HG03575 (cell line): ENCODE results near the gene SCLY.
"Not testable (repeated sequence)": the region's sequence is repeated elsewhere in the genome, so short reads cannot be mapped to it uniquely, and the experiment has no call there.

Experiments used
- ATAC-seq: cut with Tn5 transposase; IDR thresholded peaks from one replicate; pipeline ENCODE4 v1.9.1; 2021; ENCODE audit not compliant: unreplicated experiment, insufficient number of reproducible peaks, low FRiP score; ENCODE audit errors: extremely low read depth

Gene SCLY

DNA sequence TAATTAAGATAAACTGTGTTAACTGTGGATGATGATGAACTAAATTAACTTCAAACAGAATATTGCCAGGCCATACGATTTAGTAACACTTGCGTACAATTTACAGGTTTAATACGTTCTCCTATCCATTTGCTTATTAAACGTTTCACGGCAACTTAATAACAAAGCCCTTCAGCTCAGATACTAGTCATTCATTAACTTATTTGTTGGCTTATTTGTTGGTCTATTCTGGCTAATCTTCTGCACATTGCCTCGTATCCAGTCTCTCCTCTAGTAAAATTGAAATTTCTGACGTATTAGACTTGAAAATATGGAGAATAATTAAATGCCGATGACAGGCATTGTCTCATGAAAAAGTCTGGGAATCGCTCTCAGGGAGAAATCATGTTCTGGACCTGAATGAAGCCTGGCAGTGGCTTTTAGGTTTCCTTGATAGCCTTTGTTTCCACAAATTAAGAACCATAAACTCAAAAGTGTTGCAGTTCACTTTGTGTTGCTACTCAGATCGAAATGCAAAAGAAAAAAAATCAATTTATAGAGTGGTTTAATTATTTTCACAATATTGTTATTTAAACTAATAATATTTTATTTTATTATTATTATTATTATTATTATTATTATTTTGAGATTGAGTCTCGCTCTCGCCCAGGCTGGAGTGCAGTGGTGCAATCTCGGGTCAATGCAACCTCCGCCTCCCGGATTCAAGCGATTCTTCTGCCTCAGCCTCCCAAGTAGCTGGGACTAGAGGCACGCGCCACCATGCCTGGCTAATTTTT is 4.5 kb downstream of the SCLY start:
- ATAC-seq, result no peak

- ATAC-seq, result no peak
These were observed 5.4 kb downstream of the SCLY start for GRCh38 chr2:238066218-238066617.

DNA sequence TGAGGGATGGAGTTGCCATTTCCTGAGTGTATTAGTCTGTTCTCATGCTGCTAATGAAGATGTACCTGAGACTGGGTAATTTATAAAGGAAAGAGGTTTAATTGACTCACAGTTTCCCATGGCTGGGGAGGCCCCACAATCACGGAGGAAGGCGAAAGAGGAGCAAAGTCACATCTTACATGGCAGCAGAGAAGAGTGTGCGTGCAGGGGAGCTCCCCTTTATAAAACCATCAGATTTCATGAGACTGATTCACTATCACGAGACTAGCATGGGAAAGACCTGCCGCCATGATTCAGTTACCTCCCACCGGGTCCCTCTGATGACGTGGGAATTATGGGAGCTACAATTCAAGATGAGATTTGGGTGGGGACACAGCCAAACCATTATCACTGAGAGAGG is 5.9 kb downstream of the SCLY start:
- ATAC-seq, result not testable (repeated sequence)

DNA sequence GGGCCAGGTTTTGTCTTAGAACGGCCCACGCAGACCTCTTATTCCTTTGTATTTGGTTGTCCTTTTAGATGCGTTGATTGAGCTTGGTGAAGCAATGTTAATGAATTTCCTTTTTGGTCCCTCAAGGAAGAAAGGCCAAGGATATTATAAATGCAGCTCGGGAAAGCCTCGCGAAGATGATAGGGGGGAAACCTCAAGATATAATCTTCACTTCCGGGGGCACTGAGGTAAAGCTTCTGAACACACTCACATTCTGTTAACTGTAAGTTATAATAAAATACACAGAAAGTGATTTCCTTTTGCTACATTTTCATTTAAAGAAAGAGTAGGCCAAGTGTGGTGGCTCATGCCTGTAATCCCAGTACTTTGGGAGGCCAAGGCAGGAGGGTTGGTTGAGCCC is 7.1 kb downstream of the SCLY start:
- ATAC-seq, result no peak

DNA sequence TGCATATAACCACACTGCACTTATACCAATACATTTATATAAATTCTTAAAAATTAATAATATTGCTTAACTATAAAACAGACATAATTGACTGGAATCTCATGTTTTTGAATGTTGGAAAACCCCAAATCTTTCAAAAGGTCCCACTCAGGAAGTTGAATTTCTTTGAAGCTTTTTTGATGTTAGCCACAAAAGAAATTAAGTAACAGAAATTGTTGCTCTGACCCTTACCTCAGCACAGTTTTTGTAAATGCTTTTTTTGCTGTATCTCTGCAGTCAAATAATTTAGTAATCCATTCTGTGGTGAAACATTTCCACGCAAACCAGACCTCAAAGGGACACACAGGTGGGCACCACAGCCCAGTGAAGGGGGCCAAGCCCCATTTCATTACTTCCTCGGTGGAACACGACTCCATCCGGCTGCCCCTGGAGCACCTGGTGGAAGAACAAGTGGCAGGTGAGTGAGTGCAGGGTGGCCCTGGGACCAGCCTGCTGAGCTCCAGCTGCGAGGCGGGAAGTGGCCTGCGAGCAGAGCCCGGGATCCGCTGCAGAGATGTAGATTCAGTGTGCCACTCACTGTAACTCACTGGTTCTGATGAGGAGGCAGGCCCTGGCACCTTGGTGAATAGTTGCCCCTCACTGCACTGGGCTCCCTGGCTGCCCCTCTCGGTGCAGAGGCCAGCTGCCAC is 8.4 kb downstream of the SCLY start:
- ATAC-seq, result no peak

- no peak for ATAC-seq
These were observed 9.1 kb downstream of the SCLY start for GRCh38 chr2:238069877-238070276.

- no peak for ATAC-seq
These were observed 14.6 kb downstream of the SCLY start for GRCh38 chr2:238075397-238075796.

DNA sequence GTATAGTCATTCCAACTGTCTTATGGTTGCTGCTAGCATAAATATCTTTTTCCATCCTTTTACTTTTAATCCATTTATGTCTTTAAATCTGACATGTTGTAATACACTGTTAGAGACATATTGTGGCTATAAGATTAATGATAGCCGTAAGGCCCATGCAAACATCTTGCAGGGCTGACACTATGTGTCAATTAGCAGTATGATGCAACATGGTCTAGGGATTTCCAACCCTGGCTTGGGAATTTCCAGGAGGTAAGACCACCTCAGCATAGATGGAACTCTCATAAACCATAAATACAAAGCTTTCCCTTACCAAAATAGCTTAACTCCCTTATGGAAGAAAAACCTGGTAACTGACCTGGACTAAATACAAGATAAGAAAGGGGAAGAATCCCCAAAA is 16.5 kb downstream of the SCLY start:
- ATAC-seq, result no peak

DNA sequence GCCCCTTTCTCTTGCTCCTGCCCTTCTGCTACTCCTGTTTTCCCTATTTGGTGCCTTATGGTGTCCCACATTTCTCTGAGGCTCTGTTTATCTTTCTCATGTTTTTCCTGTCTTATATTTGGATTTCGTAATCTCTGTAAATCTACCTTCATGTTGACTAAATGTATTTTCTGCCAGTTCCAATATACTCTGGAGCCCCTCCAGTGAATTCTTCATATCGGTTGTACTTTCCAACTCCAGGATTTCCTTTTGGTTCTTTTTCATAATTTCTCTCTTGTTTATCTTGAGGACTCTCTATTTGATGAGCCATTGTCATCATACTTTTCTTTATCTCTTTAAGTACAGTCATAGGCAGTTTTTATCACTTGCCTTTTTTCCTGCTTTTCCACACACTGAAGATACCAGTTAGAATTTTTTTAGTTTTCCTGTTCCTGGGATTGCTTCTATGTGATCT is 19.1 kb downstream of the SCLY start:
- no peak for ATAC-seq

GRCh38 chr2:238080518-238080917 is 19.7 kb downstream of the SCLY start:
- no peak for ATAC-seq

DNA sequence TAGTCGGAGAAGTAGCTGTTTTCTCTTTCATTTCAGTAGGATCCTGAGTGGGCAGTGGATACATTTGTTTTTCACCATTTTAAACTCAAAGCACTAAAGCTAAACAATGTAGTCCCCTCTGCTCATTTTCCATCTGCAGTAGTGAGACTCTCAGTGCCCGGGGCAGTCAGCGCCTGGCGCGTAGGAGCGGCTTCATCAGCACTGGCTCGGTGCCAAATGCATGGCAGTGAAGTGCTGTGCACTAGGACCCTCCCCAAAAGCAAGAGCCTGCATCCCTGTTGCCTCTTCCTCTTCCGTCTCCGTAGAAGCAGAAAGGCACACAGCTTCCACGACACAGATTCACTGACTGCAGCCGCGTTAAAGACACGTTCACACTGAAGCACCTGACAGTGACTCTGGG is 20.3 kb downstream of the SCLY start:
- no peak for ATAC-seq

DNA sequence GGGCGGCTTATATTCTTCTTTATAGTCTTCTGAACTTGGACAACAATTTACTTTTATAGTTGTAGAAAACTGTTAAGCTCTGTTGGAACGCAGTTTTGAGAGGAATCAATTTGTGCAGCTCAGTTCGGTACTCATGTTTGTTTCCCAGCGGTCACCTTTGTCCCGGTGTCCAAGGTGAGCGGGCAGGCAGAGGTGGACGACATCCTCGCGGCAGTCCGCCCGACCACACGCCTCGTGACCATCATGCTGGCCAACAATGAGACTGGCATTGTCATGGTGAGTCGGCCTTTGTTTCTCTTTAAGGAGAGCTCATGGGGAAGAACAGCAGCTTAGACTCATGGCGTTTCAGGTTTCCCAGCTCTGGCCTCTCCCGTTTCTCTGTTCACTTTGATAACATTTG is 20.8 kb downstream of the SCLY start:
- ATAC-seq, result no peak

- ATAC-seq, result no peak
These were observed 21.4 kb downstream of the SCLY start for GRCh38 chr2:238082151-238082550.

GRCh38 chr2:238082827-238083226 is 22.0 kb downstream of the SCLY start:
- ATAC-seq, result no peak

DNA sequence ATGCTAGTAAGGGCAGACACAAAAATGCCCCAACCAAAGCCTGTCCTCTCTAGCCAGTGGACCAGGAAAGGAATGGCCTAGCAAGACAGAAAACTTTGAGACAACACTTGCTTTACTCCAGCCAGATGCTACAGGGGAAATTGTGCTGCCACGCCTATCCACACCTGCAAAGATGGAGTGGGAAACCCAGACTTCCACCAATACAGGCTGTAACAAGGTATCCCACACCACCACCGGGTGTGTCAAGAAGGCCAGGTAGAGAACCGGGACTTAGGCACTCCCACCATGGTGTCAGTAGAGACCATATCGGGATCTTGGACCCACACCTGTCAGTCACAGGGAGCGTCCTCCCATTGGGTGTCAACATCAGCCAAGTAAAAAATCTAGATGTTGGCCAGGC is 23.1 kb downstream of the SCLY start:
- ATAC-seq, result no peak

DNA sequence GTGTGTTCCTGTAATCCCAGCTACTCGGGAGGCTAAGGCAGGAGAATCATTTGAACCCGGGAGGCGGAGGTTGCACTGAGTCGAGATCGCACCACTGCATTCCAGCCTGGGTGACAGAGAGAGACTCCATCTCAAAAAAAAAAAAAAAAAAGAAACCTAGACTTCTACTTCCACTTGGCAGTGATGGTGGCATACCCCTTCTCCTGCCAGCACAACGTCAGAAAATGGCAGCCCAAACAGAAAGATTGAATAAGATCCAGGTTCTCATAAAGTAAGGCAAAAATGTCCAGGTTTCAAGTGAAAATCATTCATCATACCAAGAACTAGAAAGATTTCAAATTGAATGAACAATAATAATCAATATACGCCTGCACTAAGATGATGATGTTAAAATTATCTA is 24.0 kb downstream of the SCLY start:
- ATAC-seq, result no peak

DNA sequence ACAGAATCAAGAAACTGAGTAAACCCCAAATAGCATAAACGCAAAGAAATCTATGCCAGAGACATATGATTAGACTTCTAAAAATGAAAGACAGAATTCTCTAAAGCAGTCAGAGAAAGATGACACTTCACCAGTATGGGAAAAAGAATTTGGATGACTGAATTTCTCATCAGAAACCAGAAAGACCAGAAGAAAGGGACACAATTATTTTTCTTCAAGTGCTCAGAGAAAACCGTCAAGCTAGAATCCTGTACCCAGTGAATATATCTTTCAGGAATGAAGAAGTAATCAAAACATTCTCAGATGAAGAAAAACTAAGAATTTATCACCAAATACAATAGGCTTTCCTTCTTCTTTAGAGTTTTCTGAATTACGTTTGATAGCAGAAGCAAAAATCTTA is 25.1 kb downstream of the SCLY start:
- ATAC-seq, result no peak

- ATAC-seq, result no peak
These were observed 26.4 kb downstream of the SCLY start for GRCh38 chr2:238087211-238087610.

DNA sequence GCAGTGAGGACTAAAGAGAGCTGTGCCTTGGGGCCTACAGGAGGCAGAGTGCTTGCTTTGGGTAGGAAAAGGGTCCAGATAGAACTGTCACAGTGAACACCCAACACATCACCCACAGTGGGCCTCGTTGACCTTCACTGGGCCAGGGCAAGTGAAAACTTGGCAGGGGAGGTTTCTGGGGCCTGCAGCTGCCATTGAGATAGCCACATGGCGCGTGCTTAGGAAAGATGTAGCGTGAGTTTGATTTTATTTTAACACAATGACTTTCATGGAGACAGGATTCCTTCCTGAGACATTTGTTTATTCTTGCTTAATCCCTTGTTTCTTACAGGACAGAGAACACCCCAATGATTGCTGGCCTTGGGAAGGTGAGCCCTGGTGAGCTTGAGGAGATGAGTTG is 30.1 kb downstream of the SCLY start:
- ATAC-seq, result no peak

GRCh38 chr2:238091436-238092060 is 30.7 kb downstream of the SCLY start:
- ATAC-seq, result no peak
